GM18507 (cell line): ENCODE data around the gene ADAM19.

ENCODE experiments used
- DNase-seq: peaks from one replicate; pipeline ENCODE4 v3.0.0; 2011; ENCODE audit warnings: low read depth; ENCODE audit not compliant: insufficient read length; ENCODE audit errors: extremely low spot score
- FAIRE-seq: peaks from 2 replicates; lab custom pipeline; 2011; peaks lifted over from hg19 to GRCh38; lab: Jason Lieb, UNC

The ADAM19 gene

DNA sequence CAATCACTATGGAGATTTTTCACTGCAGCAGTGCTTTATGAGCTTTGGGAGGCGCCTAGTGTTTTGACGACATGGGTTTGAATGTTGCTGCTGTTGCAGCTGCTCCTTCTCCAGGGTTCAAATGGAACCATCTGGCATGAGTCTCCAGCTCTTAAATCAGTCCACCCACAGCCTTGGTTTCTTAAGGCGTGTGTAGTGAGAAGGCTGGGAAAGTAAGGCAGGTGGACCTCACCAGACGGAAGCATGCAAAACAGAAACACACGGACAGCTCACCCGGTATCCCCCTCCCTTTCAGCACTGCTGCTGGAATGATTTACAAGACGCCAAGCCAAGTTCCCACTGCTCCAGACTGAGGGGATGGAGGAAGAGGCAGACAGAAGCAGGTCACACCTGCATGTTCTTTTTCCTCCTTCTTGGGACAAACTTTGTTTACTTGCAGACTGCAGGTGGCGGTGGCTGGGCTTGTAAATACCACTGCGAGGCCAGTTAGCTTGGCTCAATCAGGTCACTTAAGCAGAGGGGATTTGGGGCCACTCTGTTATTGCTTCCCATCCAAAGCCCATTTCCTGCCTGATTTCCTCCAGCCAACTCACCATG is 47.4 kb downstream of the ADAM19 start:
- DNase-seq (no peak), FAIRE-seq (no peak)

DNA sequence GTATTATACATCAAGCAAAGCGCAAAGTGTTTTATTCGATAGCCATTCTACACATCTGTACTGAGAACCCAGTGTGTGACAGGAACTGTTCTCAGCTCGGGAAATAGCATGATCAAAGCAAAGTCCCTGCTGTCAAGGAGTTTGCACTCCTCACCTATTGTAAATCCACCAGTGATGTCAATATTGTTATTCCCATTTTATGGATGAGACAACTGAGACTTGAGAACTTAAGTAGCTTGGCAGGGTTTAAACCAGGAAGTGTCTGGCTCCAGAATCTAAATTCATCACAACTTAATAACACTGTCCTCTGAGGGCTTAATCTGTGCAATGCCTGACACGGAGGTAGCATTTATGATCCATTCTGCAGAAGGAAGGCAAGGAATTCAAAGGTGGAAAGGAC is 50.7 kb downstream of the ADAM19 start:
- DNase-seq = no peak
- FAIRE-seq = no peak

DNA sequence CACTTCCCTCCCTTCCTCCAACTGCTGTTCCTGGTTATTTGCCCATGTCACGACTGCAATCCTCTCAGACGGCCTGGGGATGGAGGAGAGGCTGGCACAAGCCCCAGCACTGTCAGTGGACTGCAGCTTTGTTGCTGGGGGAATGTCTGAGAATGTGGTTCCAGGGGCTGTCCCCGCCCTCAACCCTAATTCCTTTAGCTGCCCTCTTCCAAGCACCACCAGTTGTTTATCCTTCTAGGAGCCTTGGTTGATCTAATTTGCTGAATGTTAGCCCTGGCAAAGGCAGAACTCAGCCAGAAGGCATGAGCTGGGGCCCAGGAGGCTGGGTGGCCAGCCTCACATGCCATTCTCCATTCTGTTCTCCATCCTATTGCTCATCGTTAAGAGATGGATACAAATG is 51.6 kb downstream of the ADAM19 start:
- DNase-seq (no peak), FAIRE-seq (no peak)

DNA sequence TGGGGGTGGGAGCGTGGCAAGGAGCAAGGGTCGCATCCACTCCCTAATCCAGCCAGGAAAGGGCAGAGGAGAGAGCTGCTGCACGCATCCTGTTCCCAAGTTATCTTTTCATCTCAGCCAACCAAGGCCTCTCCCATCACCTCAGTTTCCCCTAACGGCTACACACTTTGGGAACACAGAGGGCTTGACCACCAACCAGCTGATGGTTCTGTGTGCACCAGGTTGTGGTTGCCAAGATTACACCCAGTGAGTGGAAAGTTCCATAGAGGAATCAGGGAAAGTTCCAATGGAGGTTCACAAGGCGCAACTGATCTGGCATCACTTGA is 53.9 kb downstream of the ADAM19 start:
- FAIRE-seq = no peak
- no peak for DNase-seq

GRCh38 chr5:157520911-157521703 is 54.5 kb downstream of the ADAM19 start:
- DNase-seq (no peak), FAIRE-seq (no peak)

DNA sequence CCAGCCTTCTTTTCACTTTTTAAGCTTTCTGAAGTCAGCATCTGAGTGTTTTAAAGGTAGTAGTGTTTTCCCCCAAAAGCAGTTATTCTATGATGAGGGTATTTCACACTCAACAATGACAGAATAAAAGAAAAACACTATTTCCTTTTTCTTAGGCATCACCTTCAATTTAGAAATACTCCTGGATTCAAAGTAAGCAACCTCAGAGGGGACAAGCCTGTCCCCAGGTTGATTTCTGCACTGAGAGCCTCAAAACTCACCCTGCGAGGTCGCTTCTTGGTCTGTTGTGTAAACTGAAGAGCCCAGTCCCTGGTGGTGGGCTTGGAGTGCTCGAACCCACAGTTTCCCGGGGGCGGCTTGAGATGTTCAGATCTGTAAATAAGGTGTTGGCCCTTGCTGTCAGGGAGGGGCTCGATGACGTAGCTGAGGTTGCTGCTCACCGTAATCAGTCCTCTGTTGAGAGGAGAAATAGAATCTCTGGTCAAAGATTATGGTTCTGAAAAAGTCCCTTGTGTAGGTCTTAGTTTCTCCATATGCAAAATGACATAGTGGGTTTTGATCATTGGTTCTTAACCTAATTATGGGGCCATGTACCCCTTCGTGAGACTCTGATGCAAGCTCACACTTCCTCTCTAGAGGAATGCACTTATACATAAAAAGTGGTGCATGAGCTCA is 55.9 kb downstream of the ADAM19 start:
- no peak for DNase-seq
- peak; percentile 45 for FAIRE-seq

- FAIRE-seq (peak; percentile 56), DNase-seq (no peak)
These were observed 56.6 kb downstream of the ADAM19 start for GRCh38 chr5:157518963-157519362.

GRCh38 chr5:157516626-157517325 is 58.8 kb downstream of the ADAM19 start:
- DNase-seq = no peak
- FAIRE-seq = no peak

- DNase-seq (no peak), FAIRE-seq (no peak)
These were observed 59.6 kb downstream of the ADAM19 start for GRCh38 chr5:157516006-157516405.

DNA sequence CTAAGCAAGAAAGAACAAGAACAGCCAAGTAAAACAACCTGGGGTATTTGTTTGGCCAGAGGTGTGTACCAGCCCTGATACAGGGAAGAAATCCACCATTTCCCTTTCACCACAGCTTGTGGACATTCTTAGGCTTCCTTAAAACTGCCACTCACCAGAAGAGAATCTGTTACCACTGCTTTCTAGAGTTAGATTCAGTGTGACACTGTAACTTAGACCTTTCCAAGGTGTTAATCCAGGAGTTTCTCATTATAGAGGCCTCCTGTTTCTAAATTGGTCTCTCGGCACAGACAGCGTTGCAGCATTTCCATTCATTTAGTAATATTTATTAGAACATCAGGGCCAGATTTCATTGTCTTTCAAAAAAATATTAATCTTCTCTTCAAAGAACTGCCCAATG is 60.6 kb downstream of the ADAM19 start:
- FAIRE-seq (no peak), DNase-seq (no peak)

- FAIRE-seq = no peak
- DNase-seq = no peak
These were observed 62.4 kb downstream of the ADAM19 start for GRCh38 chr5:157513182-157513581.

DNA sequence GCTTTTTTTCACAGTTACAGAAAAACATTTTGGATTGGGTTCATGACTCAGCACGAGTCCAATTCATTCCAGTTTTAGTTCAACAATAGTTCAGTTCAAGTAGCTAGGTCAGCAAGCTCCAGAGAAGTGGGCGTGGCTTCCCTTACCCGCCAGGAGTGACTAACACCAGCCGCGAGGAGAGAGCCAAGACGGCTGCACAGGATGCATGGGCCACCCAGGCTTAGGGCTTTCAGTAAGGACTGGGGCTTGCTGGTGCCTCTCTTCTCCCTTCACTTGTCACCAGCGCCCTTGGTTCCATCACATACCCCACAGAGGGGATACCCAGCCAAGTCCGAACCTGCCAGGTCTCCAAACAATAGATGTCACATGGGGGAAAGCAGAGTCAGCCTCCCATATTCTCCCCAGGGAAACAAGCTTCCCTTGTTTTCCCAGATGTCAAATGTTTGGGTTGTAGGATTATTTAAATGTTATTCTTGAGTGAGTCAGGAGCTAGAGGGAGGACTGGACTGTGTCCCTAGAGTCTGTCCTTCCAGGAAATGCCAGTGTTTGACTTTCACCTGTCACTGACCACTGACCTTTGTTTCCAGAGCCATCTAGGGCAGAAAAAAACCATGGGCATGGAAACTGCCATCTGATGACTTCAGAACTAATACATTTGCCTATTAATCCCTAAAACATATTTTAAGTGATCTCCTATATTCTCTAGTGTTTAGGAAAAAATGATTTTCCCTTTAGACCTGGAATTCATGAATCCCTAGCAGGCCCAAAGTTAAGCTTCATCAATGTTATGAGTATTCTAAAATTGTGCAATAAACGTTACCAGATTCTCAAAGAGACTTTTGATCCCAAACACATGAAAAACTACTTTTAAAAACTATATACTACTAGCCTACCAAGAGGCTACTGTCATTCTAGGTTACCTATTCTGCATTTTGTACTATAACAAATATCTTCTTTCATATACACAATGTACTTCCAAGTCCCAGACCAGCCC is 63.6 kb downstream of the ADAM19 start:
- FAIRE-seq (no peak), DNase-seq (no peak)

DNA sequence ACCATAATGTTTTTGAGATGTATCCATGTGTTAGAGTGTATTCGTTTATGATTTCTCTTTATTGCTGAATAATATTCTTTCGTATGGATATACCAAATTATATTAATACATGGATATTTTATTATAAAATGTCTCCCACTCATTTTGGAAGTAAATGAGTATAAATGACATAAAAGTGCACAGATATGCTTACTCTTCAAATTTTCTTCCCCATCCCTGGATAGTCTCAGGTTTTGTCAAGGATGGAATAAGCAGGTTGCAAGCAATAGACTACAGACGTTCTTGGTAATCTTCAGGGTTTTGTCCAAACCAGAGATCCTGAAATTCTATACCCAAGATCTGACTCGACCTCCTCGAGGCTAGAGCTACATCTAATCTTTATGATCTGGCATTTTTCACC is 64.9 kb downstream of the ADAM19 start:
- DNase-seq (no peak), FAIRE-seq (no peak)

- DNase-seq (no peak), FAIRE-seq (peak; percentile 41)
These were observed 66.0 kb downstream of the ADAM19 start for GRCh38 chr5:157509587-157509986.

- FAIRE-seq = no peak
These were observed 66.5 kb downstream of the ADAM19 start for GRCh38 chr5:157509093-157509492.

DNA sequence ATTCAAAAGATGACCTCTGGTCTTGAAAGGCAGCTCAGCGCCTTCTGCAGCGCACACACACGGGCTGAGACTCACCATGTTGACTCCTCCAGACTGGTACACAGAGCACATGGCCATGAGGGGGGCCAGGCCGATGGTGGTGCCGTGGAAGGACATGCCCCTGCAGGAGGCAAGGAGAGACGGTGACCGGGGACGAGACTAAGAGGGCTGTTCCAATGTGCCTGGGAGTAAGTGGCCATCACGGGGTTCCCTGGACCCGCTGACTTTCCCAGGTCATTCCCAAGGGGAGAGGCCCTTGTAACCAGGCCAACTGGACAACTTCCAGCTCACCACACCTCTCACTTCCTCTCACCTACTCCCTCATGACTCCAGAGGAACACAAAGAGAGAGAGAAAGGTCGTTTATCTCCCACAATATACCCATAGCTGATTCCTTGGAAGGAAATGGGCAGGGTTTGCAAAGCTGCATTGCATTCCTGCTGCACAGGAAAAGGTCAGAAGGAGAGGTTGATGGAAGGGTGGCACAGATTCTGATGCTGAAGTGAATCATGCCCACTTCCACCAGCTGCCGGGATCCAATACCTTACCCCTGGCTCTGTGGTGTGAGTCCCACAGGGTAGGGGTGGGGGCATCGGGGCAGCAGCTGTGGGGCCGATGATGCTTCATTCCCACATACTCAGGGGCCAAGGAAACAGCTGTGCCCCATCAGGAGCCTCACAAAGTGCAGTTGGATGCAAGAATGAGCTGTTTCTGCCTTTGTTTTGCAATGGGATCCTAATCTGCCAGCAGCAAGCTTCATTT is 68.4 kb downstream of the ADAM19 start:
- DNase-seq = no peak
- no peak for FAIRE-seq

More at GRCh38 chr5:157509093-157509492, 66.5 kb downstream of the ADAM19 start:
- no peak for DNase-seq

DNA sequence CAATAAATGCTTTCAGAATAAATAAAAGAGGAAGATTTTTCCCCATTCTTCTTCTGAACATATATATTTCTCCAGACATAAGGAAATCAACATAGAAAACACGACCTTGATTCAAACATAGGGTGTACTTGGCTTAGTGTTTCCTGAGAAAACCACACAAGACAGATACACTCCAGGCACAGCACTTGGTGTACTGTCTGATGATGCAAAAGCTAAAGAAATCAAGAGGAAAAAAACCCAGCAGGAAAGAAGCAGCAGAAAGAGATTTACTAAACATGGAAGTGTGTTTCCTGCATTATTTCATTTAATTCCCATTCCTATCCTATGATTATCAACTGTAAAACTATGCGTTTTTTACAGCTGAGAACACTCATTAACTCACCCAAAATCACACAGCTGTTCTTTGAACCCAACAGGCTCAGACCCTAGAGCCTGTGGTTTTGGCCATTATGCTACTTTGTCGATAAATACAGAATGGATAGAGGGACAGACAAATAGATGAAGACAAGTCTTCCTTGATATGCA is 69.4 kb downstream of the ADAM19 start:
- DNase-seq (no peak), FAIRE-seq (no peak)

DNA sequence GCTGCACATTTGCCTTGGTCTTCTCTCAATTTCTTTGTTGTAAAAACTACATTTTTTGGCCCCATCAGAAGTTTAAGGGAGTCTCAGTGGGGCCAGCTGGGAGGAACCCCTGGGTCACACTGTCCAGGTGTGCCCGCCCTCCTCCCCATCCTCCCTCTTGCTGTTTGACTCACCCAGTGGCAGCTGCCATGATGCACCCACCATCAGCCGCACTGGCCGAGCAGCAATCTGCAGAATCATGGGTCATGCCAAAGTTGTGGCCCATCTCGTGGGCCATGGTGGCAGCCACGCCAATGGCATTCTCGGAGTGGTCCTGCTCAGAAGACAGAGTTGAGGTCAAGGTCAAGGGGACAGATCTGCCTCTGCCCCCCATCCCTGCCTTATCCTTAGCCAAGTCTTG is 70.1 kb downstream of the ADAM19 start:
- DNase-seq = no peak
- FAIRE-seq = no peak
